ENCODE results near the gene CRISPLD2.

CRISPLD2 gene

GRCh38 chr16:84897911-84898377 is 78.2 kb downstream of the CRISPLD2 start:
- no peak overlapping the region for H3K27ac ChIP-seq (ENCODE audit: extremely low read depth, low read depth, low read length)
- POLR2A ChIA-PET, result no interaction called here
- no peaks in the 10 kb centered on the region for H3K9me3 ChIP-seq (ENCODE audit: control insufficient read depth, insufficient read depth, low read depth, low read length)
- H3K4me1 ChIP-seq (ENCODE audit: control insufficient read depth, insufficient read depth, low read length), result no peaks in the 10 kb centered on the region
- TF ChIP-seq KLF10 (tag by site-specific recombination; IDR thresholded peaks at IDR 0.05) (no peak), ATF2 (tag by site-specific recombination; IDR thresholded peaks at IDR 0.05; ENCODE audit: low read depth) (no peak), ZNF157 (tag by site-specific recombination; IDR thresholded peaks at IDR 0.05) (no peak), ZNF175 (tag by site-specific recombination; IDR thresholded peaks at IDR 0.05) (no peak), ZNF610 (tag by site-specific recombination; IDR thresholded peaks at IDR 0.05; ENCODE audit: borderline replicate concordance) (no peak), ZNF664 (tag by site-specific recombination; IDR thresholded peaks at IDR 0.05) (no peak), ZNF792 (tag by site-specific recombination; IDR thresholded peaks at IDR 0.05) (no peak), KLF1 (tag by site-specific recombination; IDR thresholded peaks at IDR 0.05) (no peak), ZBTB11 (tag by site-specific recombination; conservative IDR thresholded peaks at IDR 0.05; ENCODE audit: low read depth) (no peak), ZNF114 (tag by site-specific recombination; IDR thresholded peaks at IDR 0.05) (no peak), PRDM6 (tag by site-specific recombination; IDR thresholded peaks at IDR 0.05) (no peak), ZNF639 (tag by site-specific recombination; IDR thresholded peaks at IDR 0.05) (no peak), ZNF140 (tag by site-specific recombination; IDR thresholded peaks at IDR 0.05) (no peak), ZNF558 (tag by site-specific recombination; IDR thresholded peaks at IDR 0.05) (no peak), HOXA7 (CRISPR knock-in tag; IDR thresholded peaks at IDR 0.05; ENCODE audit: borderline replicate concordance) (no peak), ZNF560 (tag by site-specific recombination; IDR thresholded peaks at IDR 0.05; ENCODE audit: borderline replicate concordance) (no peak), ZNF350 (tag by site-specific recombination; IDR thresholded peaks at IDR 0.05) (no peak), ZNF529 (tag by site-specific recombination; IDR thresholded peaks at IDR 0.05; ENCODE audit: insufficient replicate concordance) (no peak), ZNF26 (tag by site-specific recombination; IDR thresholded peaks at IDR 0.05) (no peak), ZNF692 (tag by site-specific recombination; IDR thresholded peaks at IDR 0.05) (no peak)
- CTCF ChIA-PET, result no interaction called here
- no peak overlapping the region for H3K4me3 ChIP-seq (ENCODE audit: low read depth, low read length)
- no peaks in the 10 kb centered on the region for H3K36me3 ChIP-seq (ENCODE audit: control insufficient read depth in 2 of 2, insufficient read depth in 1 of 2, low read length in 2 of 2)

All from HEK293 (cell line).